ENCODE results near the gene PIR.
A peak's percentile ranks its signal among the peaks of the same experiment; 100 is the strongest.

The PIR gene

DNA sequence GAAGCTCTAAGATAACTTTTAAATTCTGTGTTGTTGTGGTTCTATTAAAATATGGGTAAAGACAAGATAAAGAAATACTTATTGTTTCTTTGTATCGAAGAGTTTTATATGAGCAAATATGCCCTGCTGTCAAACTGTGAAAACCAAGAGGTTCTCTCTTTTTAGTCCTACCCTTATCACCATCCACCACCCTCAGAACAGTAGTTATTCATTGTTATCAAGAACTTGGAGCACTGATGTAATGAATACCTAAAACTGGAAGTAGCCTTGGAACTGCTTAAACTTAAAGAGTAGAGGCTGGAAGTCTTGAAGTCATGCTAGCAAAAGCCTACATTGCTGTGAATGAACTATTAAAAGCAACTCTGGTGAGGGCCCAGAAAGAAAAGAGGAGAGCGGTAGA lies 9.2 kb downstream of the PIR start:
- no peak for DNase-seq (ENCODE audit: low read depth)

DNA sequence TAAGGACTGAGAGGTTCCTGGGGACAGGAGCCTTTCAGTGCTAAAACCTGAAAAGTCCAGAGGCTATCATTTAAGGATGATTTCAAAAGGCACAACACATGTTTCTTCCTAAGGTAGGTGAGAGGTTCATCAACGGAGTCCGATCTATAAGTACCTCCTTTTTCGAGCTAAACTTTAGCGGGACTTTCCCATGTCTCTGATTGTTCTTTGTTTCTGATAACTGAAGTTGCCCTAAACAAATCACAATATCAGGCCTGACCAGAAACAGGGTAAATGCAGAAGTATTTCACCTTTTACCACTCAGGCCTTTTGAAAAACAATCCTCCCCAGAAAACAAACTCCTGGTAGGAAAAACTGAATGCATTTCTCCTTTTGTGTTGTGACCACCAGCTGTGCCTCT lies 17.6 kb downstream of the PIR start:
- DNase-seq (ENCODE audit: low read depth) = no peak

DNA sequence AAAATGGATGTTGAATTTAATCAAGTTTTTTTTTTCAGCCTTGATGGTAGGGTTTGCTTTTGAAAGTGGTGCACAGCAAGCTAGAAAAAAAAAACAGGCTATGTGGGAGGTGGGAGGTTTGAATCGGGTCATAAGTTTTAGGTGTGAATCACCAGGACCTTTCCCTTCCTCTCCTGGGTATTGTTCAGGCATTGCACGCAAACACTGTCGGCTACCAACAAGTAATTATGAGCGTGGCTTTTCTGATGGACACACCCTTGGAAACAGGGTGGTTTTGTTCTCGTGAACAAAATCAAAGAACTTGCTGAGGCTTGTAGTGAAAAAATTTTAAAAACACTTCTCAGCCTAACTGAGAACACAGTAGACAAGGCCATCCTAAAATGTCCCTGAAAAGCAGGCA lies 18.1 kb downstream of the PIR start:
- DNase-seq (ENCODE audit: low read depth) = no peak

DNA sequence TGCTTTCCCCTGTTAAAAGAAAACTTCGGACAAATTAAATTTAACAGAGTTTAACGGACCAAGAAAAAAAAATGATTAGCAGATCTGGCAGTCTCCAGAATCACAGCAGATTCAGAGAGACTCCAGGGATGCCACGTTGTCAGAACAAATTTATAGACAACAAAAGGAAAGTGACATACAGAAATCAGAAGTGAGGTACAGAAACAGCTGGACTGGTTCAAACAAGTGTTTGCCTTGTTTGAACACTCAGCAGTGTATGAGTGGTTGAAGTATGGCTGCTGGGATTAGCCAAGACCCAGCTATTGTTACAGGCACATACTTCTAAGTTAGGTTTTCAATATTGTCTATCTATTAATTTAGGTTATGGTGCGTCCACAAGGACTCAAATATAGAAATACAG lies 19.1 kb downstream of the PIR start:
- DNase-seq (ENCODE audit: low read depth) = no peak

DNA sequence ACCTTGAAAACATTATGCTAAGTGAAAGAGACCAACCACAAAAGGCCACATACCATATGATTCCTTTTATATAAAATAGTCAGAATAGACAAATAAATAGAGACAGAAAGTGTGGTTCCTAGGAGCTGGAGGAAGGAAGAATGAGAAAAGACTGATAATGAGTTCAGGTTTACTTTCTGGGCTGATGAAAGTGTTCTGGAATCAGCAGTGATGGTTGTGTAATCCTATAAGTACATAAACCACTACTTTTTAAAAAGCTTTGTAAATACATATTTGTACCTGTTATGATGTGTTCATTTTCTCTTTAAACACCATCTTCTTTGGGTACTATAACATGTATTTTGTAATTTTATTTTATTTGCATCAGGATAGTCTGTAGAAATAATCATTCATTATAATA lies 20.6 kb downstream of the PIR start:
- no peak for DNase-seq (ENCODE audit: low read depth)

DNA sequence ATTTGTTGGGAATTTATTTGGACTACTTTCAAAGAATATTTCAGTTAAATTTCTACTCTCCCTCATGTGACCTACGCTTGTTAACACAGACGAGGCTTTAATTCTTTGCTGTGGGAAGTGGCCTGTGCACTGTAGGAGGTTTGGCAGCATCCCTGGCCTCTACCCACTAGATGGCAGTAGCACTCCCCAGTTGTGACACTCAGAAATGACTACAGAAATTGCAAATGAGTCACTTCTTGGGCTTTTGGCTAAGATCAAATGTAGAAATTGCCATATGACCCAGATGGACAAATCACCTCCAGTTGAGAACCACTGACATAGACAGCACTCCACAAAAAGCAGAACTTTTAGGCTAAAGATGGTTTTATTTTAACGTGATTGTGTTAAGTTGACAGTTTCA lies 22.1 kb downstream of the PIR start:
- DNase-seq (ENCODE audit: low read depth) = peak; percentile 20

DNA sequence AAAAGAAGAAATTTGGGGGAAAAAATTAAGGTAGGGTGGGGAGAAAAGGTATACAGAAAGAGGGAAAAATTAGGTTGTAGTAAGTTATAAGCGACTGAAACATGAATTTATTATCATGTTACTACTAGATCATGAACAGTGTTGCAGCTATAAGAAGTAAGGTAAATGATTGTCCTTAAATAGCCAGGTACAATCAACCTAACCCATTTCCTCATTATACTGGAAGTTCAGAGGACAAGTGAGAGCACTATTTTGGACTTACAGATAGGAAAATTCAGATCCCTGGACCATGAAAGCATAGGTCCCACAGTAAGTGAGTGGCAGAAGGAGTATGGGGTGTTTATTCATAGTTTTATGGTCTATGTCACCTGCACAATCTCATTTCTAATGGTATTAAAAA lies 23.5 kb downstream of the PIR start:
- DNase-seq (ENCODE audit: low read depth) = no peak

DNA sequence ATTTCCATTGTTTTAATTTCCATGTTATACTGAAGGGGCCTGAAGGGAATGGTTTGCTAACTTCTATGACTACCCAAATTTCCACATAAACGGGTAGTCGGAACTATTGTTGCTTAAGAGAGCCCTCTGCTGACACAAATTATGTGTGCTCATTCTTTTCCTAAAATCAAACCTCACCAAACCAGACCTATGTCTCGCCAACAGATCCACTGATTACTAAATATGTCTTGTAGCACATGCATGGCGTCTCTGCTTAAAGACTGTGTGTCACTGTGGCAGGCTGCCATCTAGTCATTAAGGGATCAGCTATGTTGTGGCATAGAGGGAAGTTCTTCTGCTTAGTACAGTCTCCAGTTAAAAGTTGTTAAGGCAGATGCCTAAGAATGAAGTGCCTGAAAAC lies 25.1 kb downstream of the PIR start:
- DNase-seq (ENCODE audit: low read depth) = no peak

DNA sequence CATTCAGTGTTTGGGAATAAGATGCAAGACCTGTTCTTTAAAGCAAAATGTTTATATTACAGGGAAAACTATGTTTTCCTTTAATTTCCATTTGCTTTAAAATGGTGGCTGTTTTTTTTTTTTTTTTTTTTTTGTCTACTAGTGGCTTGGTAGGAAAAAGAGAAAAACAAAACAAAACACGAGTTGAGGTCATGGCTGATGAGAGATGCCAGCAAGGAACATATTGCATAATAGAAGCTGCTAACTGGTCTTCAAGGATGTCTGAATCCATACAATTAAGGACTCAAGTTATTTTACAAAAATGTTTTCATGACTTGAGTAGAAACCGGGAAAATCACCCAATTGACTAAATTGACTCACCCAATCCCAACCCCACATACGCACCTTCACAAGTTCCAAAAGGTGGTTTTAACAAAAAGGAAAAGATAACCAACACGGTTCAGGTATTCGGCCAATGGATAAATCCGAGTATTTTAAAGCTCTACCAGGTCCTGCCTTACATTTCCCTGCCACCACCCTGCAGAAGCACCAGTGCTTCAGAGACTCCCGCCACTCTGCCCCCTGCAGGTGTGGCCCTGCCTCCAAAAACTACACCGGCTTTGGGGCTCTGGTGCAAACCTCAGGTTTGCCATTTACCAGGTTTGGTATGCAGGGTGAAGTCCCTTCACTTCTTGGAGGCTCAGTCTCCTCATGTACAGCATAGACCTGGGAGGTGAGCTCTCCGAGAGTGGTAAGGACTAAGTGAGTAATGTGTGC lies 27.1 kb downstream of the PIR start:
- no peak for DNase-seq (ENCODE audit: low read depth)

DNA sequence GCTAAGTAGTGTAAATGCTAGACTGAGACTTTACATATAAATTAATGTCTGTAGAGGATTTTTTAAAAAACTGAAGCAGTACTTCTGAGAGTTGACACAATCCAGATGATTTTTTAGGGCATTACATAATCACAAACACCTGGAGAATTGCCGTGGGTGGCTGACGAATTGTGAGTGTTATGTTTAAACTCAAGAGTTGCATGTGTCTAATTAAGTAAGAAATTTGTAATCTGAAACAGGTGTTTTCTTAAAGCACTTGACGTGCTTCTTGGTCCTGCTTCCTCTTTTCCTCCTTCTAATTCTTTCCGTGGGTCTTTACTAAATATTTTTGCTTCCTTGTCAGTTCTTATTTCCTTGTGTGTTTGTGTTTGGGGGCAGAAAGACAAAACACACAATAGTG lies 27.8 kb downstream of the PIR start:
- no peak for DNase-seq (ENCODE audit: low read depth)

DNA sequence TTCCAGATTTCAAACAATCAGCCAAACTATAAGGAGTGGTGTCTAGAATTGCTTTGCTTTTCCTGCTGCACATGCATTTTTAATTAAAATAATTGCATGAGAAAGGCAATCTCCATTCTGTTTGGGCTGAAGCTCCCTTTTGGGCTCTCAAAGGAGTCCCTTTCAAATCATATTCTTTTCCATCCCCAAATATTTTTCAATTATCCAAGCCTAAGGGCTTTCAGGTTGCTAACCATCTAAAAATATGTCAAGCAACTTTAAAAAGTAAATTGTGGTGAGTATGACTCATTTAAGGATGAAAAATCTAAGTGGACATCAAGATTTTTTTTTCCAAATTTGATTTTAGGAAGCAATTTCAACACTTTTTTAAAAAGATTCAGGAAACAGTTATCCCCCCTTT lies 28.4 kb downstream of the PIR start:
- DNase-seq (ENCODE audit: low read depth) = no peak

DNA sequence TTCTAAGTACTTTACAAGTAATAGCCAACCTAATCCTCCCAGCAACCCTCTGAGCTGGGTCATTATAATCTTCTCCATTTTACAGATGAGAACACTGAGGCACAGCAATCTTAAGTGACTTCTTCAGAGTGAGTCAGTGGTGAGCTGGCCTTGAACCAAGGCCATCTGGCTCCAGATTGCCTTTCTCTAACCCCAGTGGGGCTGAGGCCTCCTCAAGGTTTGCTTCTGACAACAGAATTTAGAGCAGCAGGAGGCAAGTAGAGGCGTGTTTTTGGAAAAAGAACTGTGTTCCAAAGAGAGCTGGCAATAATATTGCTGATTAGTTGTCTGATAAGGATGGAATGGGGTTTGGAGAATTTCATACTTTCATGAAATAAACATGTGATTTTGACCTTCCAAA lies 41.2 kb downstream of the PIR start:
- no peak for DNase-seq (ENCODE audit: low read depth)

DNA sequence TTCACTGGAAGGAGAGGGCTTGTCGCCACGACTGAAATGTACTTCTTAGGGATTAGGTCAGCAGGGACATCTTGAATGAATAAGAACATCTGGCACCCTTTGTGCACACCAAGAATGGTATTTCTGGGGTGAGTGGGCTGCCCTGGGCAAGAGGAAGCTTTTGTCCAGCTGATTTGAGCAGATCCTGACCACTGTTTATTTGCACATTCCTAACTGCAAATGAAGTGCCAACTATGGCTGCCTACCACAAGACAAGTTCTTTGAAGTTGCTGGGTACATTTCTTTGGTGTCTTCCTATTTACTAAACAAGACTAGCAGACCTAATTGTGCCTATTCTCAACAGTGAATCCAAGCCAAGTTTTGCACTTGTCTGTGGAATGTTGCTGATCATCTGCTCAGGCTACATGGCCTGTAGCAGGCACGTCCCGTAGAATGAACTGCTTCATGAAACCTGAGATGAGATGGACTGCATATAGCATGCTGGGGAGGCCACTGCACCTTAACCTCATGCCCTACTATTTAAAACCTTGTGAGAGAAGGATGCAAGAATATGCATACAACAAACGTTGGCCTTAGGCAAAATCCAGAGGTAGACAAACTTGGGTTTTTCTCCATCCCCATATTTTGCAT lies 45.0 kb downstream of the PIR start:
- DNase-seq (ENCODE audit: low read depth) = no peak

DNA sequence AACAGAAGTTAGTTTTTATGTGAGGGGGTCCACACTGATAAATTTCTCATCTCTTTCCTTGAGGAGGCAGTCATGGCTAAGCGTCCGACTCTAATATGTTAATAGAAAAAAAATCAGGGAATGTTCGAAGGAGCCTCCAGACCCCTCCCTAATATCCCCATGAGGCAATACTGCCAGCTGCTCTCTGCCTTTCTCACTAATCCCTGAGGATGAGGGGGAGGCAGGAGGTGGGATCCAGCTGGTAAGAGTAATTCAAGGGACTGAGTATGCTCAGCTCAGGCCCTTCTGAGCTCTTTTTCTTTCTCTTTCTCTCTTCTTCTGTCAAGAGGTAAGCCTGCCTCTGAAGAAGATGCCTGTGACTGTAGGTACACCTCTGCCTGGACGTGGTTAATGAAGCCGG lies 51.7 kb downstream of the PIR start:
- no peak for DNase-seq (ENCODE audit: low read depth)

DNA sequence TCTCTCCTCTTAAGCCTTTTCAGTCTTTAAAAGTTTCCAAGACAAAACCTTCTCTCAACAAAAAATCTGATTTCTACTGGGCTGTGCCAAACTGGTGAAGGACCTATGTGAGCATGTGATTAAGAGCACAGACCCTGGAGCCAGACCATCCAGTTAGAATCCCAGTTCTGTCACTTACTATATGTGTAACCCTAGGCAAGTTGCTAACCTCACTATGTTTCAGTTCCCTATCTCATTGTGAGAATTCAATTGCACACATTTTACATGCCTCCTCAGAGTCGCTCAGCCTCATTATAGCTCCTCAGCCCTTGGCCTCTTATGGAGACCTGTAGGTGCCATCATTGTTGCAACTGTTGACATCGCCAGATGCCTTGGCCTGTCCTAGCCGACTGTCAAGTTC lies 54.8 kb downstream of the PIR start:
- no peak for DNase-seq (ENCODE audit: low read depth)

DNA sequence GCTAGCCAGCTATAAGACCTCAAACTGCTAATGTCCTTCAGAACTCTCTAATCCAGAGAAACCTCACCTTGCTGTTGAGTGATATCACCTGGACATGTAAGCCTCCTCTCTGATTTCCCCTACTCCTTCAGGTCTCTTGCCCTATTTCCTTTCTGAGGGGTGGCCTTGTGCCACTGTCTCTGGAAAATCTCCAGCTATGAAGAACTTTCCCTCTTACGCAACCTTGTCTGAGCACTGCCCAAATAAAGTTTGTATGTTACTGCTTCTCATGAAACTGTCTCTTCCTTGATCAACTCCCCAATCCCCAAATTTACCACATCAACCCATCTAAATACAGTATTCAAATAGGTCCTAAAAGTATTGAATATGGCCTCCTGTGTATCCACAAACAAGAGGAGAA lies 55.4 kb downstream of the PIR start:
- DNase-seq (ENCODE audit: low read depth) = no peak

DNA sequence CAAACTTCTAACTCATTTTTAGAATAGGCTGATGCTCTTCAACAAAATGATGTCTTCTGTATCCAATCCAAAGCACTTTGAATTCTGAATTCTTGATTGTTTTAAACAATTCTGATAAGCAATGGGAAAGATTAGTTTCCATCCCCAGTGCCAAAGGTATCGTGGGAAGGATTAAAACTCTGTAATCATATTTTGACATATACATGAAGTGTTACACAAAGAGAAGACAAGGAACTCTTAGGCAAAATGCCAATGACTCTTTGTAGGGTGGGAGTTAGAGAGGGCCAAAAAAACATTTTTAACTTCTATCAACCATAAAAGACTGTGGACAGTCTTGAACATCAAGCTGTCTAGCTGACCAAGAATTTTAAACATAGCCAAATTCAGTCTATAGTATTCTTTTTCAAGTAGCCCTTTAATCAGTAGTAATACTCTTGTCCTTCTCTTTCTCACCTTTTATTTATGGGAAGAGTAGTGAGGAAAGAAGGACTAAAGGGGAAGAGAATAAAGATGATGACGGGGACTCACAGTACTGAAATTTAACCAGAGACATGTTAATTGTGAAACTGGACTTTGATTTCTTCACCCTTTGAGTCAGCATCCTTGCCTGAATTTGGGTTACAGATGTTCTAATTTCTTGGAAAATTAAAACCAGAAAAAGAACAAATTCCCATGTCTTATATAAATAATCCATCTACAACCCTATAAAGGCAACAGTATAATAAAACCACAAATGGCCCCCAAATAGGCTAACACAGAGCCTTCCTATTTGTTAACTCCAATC lies 57.1 kb downstream of the PIR start:
- no peak for DNase-seq (ENCODE audit: low read depth)

DNA sequence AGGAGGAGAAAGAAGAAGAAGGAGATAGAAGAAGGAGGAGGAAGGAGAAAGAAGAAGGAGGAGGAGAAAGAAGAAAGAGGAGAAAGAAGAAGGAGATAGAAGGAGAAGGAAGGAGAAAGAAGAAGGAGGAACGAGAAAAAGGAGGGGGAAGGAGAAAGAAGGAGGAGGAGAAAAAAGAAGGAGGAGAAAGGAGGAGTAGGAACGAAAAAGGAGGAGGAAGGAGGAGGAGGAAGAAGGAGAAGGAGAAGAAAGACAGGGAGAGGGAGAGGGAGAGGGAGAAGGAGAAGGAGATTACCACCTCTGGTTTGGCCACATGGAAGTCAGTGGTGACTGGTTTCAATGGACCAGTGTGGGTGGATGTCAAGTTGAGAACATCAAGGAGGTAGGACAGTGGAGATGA lies 58.9 kb downstream of the PIR start:
- no peak for DNase-seq (ENCODE audit: low read depth)

DNA sequence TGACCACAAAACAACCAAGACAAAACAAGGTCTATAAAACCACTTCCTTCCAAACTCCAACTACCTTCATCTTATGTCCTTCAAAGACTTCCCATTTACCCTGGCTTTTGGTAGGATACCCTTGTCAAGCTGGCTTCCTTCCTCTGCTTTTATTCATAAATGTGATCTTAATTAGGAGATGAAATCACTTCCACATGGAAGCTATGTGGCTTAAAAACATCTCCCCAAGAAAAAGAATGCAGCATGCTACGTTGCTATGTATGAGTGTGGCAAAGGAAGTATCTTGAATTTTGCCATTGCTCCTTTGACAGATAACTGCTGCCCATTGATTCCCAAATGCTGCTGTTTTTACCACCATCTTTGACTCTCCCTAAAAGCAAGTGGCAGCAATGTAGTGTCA lies 62.5 kb downstream of the PIR start:
- DNase-seq (ENCODE audit: low read depth) = no peak

DNA sequence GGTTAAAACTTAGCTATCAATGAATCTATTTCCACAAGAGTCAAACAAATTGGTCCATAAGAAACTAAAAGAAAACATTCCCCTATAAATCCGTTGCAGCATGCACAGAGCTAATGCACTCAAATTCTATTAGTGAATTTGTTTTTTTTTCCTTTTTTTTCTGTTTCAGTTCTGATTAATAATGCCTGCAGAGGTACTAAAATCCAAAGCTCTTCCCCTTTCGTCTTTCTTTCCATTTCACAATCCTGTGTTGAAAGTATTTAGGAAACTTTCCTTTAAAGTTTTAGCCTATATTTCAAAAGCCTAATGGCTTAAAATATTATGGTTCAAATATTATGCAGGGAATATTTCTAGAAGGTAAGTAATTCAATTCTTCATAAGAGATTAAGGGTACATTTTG lies 63.1 kb downstream of the PIR start:
- no peak for DNase-seq (ENCODE audit: low read depth)

DNA sequence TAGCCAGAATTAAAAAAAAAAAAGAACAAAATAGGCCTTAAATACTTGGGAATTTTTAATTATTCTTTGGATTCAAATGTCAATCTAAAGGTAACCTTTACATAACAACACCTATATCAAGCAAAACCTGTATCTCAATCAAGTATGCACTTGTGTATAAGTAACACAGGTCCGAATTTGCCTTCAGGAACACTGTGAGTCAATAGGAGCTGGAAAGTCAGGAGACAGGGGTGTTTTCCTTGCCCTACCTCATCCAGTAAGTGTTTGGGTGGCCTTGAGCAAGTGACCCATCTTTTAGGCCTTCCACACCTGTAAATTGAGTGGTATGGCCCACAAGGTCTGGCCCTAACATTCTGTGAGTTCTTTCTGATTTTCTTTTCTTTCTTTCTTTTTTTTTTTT lies 68.1 kb downstream of the PIR start:
- DNase-seq (ENCODE audit: low read depth) = no peak

DNA sequence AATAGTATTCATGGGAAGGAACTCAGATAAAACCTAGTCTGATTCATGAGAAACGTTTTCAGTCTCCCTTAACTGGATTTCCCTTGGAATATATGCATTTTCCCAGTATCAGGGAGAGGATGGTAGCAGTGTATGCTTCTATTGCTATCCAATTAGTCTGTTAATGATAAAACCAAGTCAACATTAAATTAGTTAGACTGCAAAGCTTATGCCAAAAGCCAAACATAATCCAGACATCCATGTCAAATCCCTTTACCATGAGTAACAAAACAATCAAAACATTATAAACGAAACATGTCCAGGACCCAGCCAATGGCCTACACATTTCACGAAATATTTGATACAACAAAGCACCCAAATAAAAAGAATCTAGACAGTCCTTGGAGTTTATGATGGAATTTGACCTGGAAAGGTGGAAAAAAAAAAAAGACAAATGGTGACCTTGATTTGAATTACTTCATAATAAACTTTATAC lies 74.4 kb downstream of the PIR start:
- DNase-seq (ENCODE audit: low read depth) = no peak

DNA sequence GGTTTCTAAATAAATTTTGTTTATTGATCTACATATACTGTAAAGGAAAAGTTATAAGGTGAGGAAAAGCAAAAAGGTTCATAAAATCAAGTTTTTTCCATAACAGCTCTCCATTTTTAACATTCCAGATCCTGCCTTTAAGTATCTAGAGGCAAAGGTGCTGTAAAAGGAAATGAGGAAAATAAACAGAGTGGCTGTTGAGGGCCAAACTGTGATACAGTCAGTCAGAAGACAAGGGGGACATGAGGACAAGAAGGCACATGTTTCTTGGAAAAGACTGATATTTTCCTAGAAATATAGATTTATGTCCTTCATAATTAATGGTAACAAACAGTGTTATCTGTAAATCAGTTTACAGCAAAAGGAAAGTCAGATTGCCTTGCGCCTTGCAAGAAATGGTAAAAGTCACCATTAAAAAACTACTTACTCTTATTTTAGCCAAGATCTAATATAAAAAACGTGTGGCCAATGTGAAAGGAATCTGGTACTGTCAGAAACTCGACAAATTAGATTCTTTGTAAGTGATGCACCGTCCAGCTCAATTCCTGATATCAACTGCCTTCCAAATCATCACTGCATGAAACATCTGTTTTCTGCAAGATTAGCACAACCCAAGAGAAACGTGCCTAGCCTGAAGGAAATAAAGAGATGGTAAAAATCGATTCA lies 75.0 kb downstream of the PIR start:
- no peak for DNase-seq (ENCODE audit: low read depth)
